Stimulated activated effector memory CD8-positive, alpha-beta T cell treated with anti-CD3 and anti-CD28 coated beads, Interleukin-12 subunit alpha, Interleukin-12 subunit beta, amount 100 ng/mL, for 72 hours (primary cell): ENCODE measurements around the gene SCGB2B2.
"Not testable (repeated sequence)": the region's sequence is repeated elsewhere in the genome, so short reads cannot be mapped to it uniquely, and the experiment has no call there.

Experiments
- ATAC-seq: fragments of 150-1000 bp; cut with Tn5 transposase; 2 replicates; pipeline ENCODE4 v1.10.0; 2021
- DNase-seq, 2 donors: peaks; one replicate each; pipeline ENCODE4 v3.0.0; 2021 to 2022; ENCODE audit warnings: low spot score in 2 of 2
- H3K27ac Mint-ChIP-seq: one replicate; pipeline ENCODE4 v1.8.0; 2022; ENCODE audit warnings: mild to moderate bottlenecking, mixed read lengths
- H3K36me3 Mint-ChIP-seq: one replicate; pipeline ENCODE4 v1.8.0; 2022; ENCODE audit warnings: mild to moderate bottlenecking, mixed read lengths
- H3K4me1 Mint-ChIP-seq: one replicate; pipeline ENCODE4 v1.8.0; 2022; ENCODE audit warnings: mixed read lengths
- H3K4me3 Mint-ChIP-seq: one replicate; pipeline ENCODE4 v1.8.0; 2022; ENCODE audit warnings: mild to moderate bottlenecking, mixed read lengths
- H3K9me3 Mint-ChIP-seq: one replicate; pipeline ENCODE4 v1.8.0; 2022; ENCODE audit warnings: mixed read lengths

SCGB2B2 gene, protein sequence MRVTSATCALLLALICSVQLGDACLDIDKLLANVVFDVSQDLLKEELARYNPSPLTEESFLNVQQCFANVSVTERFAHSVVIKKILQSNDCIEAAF

DNA sequence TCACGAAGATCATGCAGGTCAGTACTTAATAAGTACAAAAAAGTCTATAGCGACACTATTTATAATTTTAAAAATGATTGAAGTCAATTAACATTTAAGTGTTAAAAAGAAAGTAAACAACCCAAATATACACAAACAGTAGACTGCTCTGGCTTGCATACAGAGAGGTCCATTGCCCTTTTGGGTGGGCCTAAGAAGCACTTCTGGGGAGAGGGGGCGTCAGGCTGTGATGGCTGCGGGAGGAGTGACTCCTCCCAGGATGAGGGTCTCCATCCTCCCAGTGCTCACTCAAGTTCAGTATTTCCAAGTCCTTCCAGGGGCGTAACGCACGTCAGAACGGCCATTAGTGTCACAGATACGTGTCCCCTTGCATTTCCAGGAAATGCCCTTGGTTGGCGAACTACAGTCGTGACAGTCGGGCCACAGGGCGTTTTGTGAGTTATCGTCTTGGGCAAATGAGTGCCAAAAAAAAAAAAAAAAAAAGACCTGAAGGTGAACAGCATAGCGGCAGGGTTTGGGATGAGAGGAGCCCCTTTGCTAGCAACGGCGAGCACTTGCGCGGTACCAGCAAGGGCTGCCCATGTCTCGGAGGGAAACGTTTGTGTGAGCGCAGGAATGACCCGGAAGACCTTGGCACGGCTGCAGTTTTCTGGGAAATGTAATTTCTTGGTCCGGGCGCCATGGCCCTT lies at the start of gene SCGB2B2:
Gene SCGB2B2, minus strand, starts transcription at position 463 of the 689 bp plus-strand sequence. CDS start 82,596 bp downstream, outside the sequence.
- Mint-ChIP-seq H3K4me1 (peaks cover 25% of the 10 kb centered on the region), H3K36me3 (peaks cover 49% of the 10 kb centered on the region), H3K4me3 (peak within 1 kb of the TSS; percentile 92), H3K9me3 (peaks cover 10% of the 10 kb centered on the region), H3K27ac (peak within 1 kb of the TSS; percentile 99)
- DNase-seq (peak in 1 of 2 donors; percentile 28), ATAC-seq (peak; percentile 72)

DNA sequence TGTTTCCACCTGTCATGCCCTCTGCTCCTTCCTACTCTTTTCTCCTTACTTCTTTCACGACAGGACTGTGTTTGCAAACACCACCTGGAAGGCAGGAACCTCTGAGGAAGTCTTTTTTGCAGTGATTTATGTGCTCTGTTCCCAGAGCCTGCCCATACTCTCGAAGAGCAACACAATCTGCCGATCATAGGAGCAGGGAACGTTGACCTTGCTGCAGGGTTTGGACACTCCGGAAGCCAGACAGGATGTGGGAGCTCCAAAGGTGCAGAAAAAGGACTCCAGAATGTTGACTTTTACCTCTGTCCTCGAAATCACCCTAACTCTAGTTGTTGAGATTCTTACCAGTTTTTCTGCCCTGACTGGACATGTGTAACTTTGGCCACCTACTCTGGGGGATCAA lies 48.4 kb upstream of the SCGB2B2 start:
- DNase-seq, result no peak
- H3K4me3 Mint-ChIP-seq, result no peak overlapping the region
- no peak overlapping the region for H3K27ac Mint-ChIP-seq
- H3K36me3 Mint-ChIP-seq, result peaks cover 4% of the 10 kb centered on the region
- no peaks in the 10 kb centered on the region for H3K4me1 Mint-ChIP-seq
- no peaks in the 10 kb centered on the region for H3K9me3 Mint-ChIP-seq
- ATAC-seq, result no peak

DNA sequence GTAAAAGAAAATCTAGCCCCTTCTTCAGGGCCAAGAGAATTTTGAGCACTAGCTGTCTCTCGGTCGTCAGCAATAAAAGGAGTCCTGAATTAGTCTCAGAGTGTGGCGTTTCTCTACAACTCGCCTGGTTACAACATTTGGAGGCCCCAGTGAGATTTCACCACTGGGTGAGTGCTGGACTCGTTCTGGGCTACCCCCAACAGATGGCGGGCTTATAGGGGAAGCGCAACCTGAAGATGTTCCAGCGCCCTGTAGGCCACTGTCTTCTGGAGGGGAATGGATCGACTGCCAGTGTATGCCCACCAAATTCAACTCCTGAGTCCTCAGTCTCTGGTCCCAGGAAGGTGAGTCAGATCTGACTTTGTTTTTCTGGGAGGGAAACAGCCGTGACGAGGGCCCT lies 45.4 kb upstream of the SCGB2B2 start:
- Mint-ChIP-seq H3K27ac (peak overlapping the region; percentile 10), H3K9me3 (no peaks in the 10 kb centered on the region), H3K36me3 (peaks cover 4% of the 10 kb centered on the region), H3K4me3 (no peak overlapping the region), H3K4me1 (no peaks in the 10 kb centered on the region)
- ATAC-seq (no peak), DNase-seq (no peak)

DNA sequence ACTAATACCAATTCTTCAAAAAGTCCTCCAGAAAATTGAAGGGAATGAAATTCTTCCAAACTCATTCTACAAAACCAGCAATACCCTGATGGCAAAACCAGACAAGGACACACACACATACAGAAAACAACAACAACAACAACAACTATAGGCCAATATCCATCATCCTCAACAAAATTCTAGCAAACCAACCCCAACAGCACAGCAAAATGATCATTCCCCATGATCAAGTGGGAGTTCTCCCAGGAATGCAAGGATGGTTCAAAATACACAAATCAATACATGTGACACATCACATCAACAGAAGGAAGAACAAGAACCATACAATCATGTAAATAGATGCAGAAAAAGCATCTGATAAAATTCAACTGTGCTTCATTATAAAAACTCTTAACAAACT lies 38.4 kb upstream of the SCGB2B2 start:
- no peak overlapping the region for H3K4me3 Mint-ChIP-seq
- no peak for ATAC-seq
- no peaks in the 10 kb centered on the region for H3K36me3 Mint-ChIP-seq
- H3K4me1 Mint-ChIP-seq, result peaks cover 6% of the 10 kb centered on the region
- peaks cover 7% of the 10 kb centered on the region for H3K9me3 Mint-ChIP-seq
- no peak for DNase-seq
- H3K27ac Mint-ChIP-seq, result no peak overlapping the region

DNA sequence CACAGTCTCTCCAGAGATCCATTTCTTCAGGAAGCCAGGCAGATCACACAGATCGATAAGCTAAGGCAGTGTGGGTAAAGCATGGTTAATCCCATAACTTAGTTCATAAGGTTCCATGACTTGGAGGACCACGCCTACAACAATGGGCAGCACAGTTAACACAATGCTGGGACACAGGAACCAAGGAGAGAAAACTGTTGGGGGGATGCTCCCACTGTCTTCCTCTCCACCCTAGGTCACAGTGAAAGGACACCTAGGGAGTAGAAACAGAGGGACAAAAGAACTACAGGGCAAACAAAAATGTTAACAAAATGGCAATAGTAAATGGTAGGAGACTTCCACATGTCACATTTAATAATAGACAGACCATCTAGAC lies 36.3 kb upstream of the SCGB2B2 start:
- peaks cover 6% of the 10 kb centered on the region for H3K4me1 Mint-ChIP-seq
- no peak overlapping the region for H3K4me3 Mint-ChIP-seq
- DNase-seq (no peak), ATAC-seq (no peak)
- no peak overlapping the region for H3K27ac Mint-ChIP-seq
- no peaks in the 10 kb centered on the region for H3K36me3 Mint-ChIP-seq
- peaks cover 7% of the 10 kb centered on the region for H3K9me3 Mint-ChIP-seq

DNA sequence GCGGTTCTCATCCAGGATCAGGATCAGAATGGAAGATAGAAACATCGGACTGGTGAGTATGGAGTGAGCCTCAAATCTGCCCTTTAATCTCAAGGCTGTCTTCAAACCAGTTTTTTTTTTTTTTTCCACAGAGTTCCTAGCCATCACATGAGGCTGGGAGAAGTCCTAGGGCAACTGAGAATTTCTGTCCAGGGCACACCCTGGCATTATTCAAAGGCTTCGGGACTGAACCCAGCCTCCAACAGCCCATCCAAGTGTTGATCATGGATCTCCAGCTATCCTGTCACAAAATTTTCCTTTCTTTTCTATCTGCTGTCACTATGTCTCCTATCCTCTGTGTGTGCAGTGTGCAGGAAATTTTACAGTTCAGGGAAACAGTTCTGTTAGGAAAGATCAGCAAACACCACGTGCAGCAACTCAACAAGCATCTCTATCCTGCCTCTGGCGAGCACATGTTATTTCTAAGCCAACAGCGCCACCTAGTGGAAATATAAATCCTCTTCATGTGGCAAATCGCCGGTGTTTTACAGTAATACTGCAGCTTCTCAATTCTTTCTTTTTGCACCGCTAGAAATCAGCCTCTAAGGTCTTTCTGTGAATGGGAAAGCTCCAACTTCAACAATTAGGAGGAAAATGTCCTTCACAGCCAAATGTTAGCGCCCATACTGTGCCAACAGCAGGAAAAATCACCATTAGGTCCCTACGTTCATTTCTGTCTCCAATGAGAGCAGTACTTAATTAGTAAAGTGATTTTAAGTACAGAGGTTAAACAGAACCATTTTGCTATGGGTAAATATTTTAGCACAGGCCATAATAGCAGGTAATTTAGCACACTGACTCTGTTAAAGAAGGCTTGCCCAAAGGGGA lies 35.7 kb upstream of the SCGB2B2 start:
- no peaks in the 10 kb centered on the region for H3K36me3 Mint-ChIP-seq
- H3K27ac Mint-ChIP-seq, result no peak overlapping the region
- H3K9me3 Mint-ChIP-seq, result peaks cover 7% of the 10 kb centered on the region
- peak; percentile 40 to 72 for DNase-seq
- ATAC-seq, result peak; percentile 70
- no peak overlapping the region for H3K4me3 Mint-ChIP-seq
- peaks cover 6% of the 10 kb centered on the region for H3K4me1 Mint-ChIP-seq

DNA sequence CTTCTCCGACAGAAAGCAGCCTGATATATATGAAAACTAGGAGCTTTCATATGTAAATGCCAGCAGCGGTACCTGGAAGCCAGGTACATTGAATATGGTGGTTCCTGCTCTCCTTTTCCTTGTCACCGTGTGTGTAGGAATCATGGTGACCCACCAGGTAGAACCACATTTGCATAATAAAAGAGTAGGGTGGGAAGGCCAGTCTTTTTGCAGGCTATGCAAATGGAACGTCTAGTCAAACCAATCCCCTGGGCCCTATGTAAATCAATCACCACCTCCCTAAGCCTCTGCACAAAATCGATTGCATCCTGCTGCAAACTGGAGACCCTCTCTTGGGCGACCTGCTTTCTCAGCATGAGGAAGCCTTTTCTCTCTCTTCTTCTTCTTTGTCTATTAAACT lies 34.9 kb upstream of the SCGB2B2 start:
- no peak overlapping the region for H3K27ac Mint-ChIP-seq
- peaks cover 7% of the 10 kb centered on the region for H3K9me3 Mint-ChIP-seq
- H3K4me3 Mint-ChIP-seq, result no peak overlapping the region
- H3K36me3 Mint-ChIP-seq, result no peaks in the 10 kb centered on the region
- DNase-seq (no peak), ATAC-seq (no peak)
- peaks cover 6% of the 10 kb centered on the region for H3K4me1 Mint-ChIP-seq

DNA sequence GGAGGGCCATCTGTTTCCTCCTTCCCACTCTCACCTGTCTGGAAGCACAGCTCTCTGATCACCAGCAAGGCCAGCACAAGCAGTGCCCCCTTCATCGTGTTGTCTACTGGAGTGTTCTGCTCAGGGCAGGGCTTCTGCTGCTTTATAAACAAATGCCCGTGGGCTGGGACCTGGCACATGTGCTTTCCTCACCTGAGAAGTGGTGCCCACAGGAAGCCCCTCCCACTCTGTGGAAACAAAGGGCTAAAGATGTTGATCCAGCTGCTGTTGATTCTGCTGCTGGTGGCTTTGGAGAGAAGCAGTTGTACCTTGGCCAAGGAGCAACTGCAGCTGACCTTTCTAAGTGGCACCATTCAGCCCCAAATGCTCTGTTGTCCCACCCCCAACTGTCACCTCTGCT lies 30.7 kb upstream of the SCGB2B2 start:
- Mint-ChIP-seq H3K36me3 (no peaks in the 10 kb centered on the region), H3K4me1 (peaks cover 4% of the 10 kb centered on the region), H3K4me3 (no peak overlapping the region), H3K27ac (no peak overlapping the region), H3K9me3 (no peaks in the 10 kb centered on the region)
- DNase-seq (no peak), ATAC-seq (no peak)

DNA sequence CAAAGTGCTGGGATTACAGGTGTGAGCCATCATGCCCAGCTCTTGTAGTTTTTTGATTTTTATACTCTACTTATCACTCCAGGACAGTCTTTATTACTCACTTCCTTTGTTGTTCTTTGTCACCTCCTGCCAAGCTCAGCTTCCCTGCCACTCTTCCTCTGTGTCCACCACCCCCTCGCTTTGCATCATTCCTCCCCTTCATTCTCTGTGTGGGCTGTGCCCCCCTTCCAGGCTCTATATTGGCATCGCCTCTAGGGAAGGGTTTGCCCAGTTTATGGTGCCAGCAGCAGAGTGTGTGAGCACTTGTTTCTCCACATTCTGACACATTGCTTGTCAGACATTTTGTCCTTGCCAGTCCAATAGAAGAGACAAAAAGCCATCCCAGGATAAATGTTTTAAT lies 15.6 kb upstream of the SCGB2B2 start:
- ATAC-seq (no peak), DNase-seq (no peak)
- no peaks in the 10 kb centered on the region for H3K4me1 Mint-ChIP-seq

DNA sequence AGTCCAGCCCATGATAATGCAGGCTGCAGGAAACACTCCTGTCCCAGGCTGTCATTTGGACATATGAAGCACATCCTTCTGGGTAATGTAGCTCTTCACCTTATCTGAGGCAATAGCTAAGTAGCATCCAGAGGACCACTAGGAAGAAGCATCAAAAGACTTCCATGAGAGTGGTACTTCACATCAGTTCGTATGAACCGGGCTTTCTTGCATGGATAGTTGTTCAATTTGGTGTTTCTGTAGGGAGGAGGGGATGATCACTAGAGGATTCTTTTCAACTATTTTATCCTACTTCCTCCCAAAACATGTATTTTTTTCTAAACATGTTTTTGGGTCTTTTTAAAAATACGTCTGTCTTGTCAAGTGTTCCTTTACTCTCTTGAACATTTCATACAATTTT lies 13.4 kb upstream of the SCGB2B2 start:
- Mint-ChIP-seq H3K27ac (no peak overlapping the region), H3K9me3 (peaks cover 31% of the 10 kb centered on the region), H3K4me1 (no peaks in the 10 kb centered on the region), H3K36me3 (no peaks in the 10 kb centered on the region), H3K4me3 (no peak overlapping the region)
- no peak for DNase-seq
- ATAC-seq, result no peak

More for the DNA sequence above, 15.6 kb upstream of the SCGB2B2 start:
- Mint-ChIP-seq H3K9me3 (peaks cover 15% of the 10 kb centered on the region), H3K4me3 (no peak overlapping the region), H3K27ac (no peak overlapping the region), H3K36me3 (no peaks in the 10 kb centered on the region)

DNA sequence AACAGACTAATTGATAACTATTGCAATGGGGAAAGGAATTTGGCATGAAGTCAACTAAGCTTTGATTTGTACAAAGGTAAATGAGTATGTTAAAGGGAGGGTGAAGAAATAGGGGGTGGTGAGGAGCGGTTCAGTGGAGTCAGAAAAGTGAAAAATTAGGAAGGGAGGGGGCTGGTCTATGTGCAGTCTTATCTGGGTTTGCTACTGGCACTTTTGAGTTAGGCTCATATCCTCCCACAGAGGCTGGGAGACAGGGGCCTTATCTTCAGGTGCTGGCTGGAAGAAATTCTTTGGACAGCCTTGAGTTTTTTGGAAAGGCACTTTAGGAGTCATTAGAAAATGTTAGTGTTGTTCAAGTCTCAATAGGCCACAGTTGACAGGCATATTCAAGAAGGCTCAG lies 11.6 kb upstream of the SCGB2B2 start:
- no peak for DNase-seq
- Mint-ChIP-seq H3K27ac (no peak overlapping the region), H3K4me1 (no peaks in the 10 kb centered on the region), H3K36me3 (peaks cover 12% of the 10 kb centered on the region), H3K4me3 (no peak overlapping the region), H3K9me3 (peaks cover 36% of the 10 kb centered on the region)
- ATAC-seq, result no peak

DNA sequence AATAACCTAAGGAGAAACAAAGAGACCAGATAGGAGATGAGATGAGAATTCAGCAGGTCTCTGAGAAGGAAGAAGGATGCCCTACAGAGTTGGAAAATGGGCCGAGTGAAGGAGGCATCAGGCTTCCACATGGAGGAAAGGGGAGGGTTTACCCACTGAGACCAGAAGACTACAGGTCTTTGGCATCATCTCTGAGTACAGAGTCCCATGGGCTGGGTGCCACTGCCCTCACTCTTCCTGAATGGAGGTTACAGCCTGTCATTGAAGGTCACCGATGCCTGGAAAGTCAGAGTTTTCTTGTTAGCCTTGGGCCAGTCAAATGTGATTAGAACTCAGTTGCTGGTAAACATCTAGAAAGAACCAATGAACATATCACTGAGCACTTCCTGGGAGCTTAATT lies 10.4 kb upstream of the SCGB2B2 start:
- H3K9me3 Mint-ChIP-seq, result peaks cover 40% of the 10 kb centered on the region
- no peak overlapping the region for H3K27ac Mint-ChIP-seq
- no peak for ATAC-seq

DNA sequence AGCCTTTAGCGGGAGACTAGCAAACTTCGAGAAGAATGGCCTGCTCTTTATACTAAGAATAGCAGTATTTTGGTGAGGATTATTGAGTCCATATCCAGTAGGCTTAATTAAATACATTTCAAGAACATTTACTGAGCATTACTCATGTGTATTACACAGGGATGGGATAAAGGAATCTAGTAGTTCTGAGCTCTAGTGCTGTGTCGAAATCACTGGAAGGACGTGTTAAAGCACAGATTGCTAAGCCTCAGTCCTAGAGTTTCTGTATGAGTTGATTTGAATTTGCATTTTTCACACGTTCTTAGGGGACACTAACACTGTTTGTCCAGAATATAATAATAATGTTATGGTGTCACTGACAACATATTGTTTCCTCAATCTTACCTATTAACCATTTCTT lies 9.5 kb upstream of the SCGB2B2 start:
- Mint-ChIP-seq H3K4me1 (no peaks in the 10 kb centered on the region), H3K4me3 (no peak overlapping the region), H3K27ac (no peak overlapping the region), H3K36me3 (peaks cover 33% of the 10 kb centered on the region), H3K9me3 (peaks cover 40% of the 10 kb centered on the region)
- ATAC-seq, result no peak
- no peak for DNase-seq

More for the DNA sequence above, 10.4 kb upstream of the SCGB2B2 start:
- Mint-ChIP-seq H3K4me3 (no peak overlapping the region), H3K4me1 (no peaks in the 10 kb centered on the region), H3K36me3 (peaks cover 24% of the 10 kb centered on the region)
- DNase-seq, result no peak

DNA sequence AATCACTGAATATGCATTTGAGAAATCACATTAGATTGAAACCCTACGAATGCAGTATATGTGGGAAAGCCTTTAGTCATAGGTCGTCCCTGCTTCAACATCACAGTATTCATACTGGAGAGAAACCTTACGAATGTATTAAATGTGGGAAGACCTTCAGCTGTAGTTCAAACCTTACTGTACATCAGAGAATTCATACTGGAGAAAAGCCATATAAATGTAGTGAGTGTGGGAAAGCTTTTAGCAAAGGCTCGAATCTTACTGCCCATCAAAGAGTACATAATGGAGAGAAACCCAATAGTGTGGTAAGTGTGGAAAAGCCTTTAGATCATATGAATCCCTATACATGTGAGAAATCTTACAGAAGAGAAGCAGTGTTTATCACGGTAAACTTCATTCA lies 8.3 kb upstream of the SCGB2B2 start:
- not testable (repeated sequence) for DNase-seq, H3K4me3 Mint-ChIP-seq, H3K27ac Mint-ChIP-seq, H3K4me1 Mint-ChIP-seq, ATAC-seq
- H3K9me3 Mint-ChIP-seq, result peaks cover 43% of the 10 kb centered on the region
- H3K36me3 Mint-ChIP-seq, result peaks cover 45% of the 10 kb centered on the region

DNA sequence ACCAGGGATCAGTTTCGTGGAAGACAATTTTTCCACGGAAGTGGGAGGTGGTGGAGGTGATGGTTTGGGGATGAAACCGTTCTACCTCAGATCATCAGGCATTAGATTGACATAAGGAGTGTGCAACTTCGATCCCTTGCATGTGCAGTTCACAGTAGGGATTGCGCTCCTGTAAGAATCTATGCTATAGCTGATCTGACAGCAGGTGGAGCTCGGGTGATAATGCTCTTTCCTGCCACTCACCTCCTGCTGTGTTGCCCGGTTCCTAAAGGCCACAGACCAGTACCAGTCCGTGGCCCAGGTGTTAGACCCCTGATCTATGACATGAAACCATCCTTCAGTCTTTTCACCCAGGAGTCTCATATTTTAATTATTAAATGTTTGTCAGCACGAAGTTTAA lies 4.5 kb upstream of the SCGB2B2 start:
- ATAC-seq, result no peak
- no peak for DNase-seq
- Mint-ChIP-seq H3K4me3 (no peak overlapping the region), H3K27ac (no peak overlapping the region), H3K4me1 (peaks cover 22% of the 10 kb centered on the region), H3K36me3 (peaks cover 78% of the 10 kb centered on the region), H3K9me3 (peaks cover 25% of the 10 kb centered on the region)

DNA sequence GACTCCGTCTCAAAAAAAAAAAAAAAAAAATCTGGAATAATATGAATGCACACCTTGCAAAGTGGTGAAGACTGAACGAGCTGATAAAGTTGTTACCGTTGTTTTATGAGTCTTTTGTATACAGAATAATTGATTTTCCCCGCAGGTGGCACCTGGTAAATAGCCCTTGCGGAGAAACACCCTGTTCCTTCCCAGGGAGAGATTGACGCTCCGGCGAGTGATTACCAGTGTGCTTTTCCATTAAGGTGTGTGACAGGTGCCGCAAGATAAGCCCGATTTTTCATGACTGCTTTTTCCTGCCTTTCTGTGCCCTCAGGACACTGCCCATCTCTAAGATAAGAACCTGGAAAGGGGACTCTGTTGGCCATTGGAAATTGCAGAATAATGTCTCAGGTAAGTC lies 1.5 kb upstream of the SCGB2B2 start:
- no peak for ATAC-seq
- H3K4me1 Mint-ChIP-seq, result peaks cover 25% of the 10 kb centered on the region
- peak overlapping the region; percentile 99 for H3K27ac Mint-ChIP-seq
- peaks cover 14% of the 10 kb centered on the region for H3K9me3 Mint-ChIP-seq
- H3K36me3 Mint-ChIP-seq, result peaks cover 64% of the 10 kb centered on the region
- H3K4me3 Mint-ChIP-seq, result peak overlapping the region; percentile 92
- no peak for DNase-seq
